Measurements from ENCODE around the gene PHOSPHO1.
"Not testable (repeated sequence)": the region's sequence is repeated elsewhere in the genome, so short reads cannot be mapped to it uniquely, and the experiment has no call there.

PHOSPHO1 gene, protein sequence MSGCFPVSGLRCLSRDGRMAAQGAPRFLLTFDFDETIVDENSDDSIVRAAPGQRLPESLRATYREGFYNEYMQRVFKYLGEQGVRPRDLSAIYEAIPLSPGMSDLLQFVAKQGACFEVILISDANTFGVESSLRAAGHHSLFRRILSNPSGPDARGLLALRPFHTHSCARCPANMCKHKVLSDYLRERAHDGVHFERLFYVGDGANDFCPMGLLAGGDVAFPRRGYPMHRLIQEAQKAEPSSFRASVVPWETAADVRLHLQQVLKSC

GRCh38 chr17:49230636-49231562 lies at the start of gene PHOSPHO1:
PHOSPHO1 (minus strand) TSS chr17:49230787; CDS start chr17:49226691, 4,096 bp downstream.
- DNase-seq (ENCODE audit: low read depth): peak; percentile 76

DNA sequence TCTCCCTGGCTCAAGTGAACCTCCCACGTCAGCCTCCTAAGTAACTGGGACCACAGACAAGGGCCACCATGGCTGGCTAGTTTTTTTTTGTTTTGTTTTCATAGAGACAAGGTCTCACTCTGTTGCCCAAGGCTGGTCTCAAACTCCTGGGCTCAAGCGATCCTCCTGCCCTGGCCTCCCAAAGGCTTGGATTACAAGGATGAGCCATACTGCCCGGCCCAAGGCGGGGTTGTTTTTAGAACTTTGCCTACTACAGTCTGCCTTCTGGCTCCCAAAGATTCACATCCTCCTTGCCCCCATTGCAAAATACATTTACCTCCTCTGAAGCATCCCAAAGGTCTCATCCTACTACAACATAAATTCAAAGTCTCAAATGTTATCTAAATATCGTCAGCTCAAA lies 49.5 kb upstream of the PHOSPHO1 start:
- DNase-seq (ENCODE audit: low read depth): no peak

DNA sequence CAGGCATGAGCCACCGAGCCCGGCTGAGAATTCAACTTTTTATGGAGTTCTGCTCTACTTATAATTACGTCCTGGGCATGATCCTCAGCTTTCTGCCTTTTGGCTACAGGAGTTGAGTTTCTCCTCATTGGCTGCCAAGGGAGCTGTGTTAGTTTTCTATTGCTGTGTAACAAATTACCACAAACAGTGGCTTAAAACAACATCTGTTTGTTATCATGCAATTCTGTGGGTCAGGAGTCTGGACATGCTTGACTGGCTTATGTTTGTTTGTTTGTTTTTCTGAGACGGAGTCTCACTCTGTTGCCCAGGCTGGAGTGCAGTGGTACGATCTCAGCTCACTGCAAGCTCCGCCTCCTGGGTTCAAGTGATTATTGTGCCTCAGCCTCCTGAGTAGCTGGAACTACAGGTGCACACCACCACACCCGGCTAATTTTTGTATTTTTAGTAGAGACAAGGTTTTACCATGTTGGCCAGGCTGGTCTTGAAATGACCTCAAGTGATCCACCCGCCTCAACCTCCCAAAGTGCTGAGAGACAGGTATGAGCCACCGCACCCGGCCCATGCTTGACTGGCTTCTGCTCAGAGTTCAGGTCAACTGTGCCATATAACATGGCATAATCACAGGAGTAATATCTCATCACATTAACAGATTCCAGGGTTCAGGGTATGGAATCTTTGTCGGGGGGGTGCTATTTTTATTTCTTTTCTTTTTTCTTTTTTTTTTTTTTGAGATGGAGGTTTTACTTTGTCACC lies 48.9 kb upstream of the PHOSPHO1 start:
- DNase-seq (ENCODE audit: low read depth): not testable (repeated sequence)

- no peak for DNase-seq (ENCODE audit: low read depth)
These were observed 47.5 kb upstream of the PHOSPHO1 start for GRCh38 chr17:49278076-49278475.

DNA sequence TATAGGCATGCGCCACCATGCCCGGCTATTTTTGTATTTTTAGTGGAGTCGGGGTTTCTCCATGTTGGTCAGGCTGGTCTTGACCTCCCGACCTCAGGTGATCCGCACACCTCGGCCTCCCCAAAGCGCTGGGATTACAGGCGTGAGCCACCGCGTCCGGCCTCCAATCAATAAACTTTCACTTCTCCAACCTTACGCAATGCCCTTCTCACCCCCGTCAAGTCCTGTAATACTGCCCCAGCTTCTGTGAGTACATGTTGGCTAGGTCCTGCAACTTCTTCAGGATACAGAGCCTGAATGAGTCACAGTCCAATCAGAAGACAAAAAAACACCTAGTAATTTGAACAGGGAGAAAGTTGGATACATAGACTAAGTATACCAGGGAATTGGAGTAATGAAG lies 47.1 kb upstream of the PHOSPHO1 start:
- DNase-seq (ENCODE audit: low read depth): no peak

DNA sequence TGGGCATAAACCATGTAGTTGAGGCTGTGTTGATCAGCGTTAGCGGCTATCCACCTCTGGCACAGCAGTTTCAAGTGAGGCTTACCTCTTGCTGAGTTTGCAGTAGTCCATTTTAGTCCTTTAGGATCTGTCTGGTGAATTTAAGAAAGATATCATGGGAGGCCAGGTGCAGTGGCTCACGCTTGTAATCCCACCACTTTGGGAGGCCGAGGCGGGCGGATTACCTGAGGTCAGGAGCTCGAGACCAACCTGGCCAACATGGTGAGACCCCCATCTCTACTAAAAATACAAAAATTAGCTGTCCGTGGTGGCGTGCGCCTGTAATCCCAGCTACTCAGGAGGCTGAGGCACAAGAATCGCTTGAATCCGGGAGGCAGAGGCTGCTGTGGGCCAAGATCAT lies 45.4 kb upstream of the PHOSPHO1 start:
- DNase-seq (ENCODE audit: low read depth): not testable (repeated sequence)

DNA sequence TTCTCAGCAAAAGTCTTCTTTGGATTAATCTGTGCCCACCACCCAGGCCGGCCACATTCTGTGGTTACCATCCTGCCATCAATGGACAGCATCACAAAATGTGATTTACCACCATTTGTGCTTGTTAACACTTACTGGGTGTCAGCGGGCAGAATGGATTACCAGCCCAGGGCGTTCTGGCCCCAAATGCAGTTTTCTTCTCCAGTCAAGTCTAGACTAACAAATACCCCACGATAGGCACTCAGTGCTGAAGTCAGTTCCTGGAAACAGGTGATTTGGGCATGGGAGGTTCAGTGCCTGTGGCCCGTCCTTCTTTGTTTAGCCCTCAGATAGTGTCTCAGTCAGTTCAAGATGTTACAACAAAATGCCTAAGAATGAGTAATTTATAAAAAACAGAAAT lies 38.8 kb upstream of the PHOSPHO1 start:
- no peak for DNase-seq (ENCODE audit: low read depth)

DNA sequence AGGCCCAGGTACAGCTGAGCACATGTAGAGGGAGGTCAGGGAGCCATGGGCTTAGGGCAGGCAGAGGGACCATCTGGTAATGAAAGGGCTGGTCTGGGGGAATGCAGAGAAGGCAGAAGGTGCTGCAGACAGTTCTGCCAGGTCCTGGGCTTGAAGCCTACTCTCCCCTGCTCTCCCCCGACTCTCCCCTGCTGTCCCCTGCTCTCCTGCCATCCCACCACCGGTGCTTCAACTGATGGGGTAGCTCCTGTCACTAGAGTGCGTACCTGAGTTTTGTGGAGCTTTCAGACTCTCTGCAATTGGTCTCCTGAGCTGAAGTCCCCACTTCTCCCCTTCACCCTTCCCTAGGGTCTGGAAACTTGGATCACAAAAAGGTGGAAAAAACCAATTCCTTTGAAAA lies 37.3 kb upstream of the PHOSPHO1 start:
- DNase-seq (ENCODE audit: low read depth): no peak

- no peak for DNase-seq (ENCODE audit: low read depth)
These were observed 35.6 kb upstream of the PHOSPHO1 start for GRCh38 chr17:49266233-49266632.

GRCh38 chr17:49261540-49261939 lies 31.0 kb upstream of the PHOSPHO1 start:
- DNase-seq (ENCODE audit: low read depth): not testable (repeated sequence)

DNA sequence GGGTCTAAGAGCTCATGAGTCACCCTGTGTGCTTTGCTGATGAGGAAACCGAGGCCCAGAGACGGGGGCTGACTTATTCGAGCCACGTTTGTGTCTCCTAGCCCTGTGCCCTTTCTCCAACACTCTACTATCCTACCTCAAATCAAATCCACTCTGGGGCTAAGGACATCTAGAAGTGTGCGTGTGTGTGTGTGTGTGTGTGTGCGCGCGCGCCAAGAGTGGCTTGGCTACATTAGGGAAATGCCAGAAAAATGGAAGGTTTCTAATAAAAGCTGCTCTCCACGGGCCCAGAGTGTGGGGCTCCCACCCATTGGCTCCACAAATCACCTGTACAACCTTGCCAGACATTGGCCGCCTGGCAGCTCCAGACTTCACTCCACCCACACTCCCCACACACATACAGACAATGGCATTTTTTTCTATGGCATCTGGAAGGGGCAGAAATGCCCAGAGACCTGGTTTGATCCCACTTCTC lies 30.3 kb upstream of the PHOSPHO1 start:
- no peak for DNase-seq (ENCODE audit: low read depth)

DNA sequence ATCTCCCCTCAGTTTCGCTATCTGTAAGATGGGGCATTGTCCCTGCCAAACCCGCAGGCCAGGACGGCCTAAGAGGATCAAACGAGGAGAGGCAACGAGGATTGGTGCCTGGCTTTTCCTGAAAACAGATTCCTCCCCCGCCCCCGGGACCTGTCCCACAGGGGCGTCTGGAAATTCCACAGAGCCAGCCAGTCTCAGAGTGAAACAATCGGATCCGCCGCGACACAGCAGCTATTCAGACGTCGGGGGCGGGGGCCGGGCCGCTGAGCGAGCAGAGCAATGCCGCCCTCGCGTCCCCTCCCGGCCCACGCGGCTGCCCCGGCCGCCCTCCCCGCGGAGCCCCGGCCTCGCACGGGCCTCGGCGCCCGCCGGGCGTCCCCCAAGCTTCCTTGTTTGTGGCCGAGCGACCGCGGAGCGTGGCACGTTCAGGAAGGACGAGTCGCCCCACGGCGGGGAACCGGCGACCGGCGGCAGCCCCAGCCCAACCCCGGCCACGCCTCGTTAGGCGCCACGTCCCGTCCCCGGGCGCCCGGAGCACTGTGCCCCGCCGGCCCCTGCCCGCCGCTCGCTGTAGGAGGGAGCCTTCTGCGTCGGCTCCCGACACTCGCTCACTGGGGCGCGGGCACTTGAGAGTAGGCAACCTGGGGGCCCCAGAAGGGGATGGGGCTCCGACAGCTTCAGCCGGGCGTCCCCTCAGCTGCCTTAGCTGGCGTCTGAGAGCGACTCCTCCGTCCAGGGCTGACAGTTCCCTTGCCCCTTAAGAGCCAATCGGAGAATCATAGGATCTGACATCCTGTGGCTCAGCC lies 29.6 kb upstream of the PHOSPHO1 start:
- DNase-seq (ENCODE audit: low read depth): peak; percentile 21

DNA sequence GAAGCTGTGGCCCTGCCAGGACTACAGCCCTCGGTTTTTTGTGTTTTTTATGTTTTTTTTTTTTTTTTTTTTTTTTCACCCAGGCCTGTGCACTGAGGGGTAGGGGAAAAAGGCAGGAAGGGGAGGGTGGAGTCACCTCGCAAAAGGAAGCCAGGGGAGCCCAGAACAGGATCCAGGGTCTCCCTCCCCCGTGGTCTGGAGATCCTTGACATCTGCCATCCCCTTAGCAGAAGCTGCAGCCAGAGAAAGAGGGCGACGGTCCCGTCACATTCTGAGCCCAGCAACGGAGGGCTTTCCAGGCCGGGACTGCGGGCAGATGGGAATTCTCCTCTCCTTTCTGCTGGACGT lies 29.1 kb upstream of the PHOSPHO1 start:
- no peak for DNase-seq (ENCODE audit: low read depth)

DNA sequence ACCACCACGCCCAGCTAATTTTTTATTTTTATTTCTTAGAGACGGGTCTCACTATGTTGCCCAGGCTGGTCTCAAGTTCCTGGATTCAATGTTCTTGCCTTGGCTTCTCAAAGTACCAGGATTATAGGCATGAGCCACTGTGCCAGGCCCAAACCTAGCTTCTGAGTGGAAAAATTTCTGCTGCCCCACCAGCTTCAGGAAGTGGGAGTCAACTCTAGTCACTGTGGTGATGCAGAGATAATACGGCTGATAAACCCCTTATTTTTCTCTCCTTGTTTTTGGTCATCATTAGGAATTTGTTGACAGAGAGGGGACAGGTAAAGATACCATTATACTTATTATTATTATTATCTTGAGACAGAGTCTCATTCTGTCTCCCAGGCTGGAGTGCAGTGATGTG lies 27.8 kb upstream of the PHOSPHO1 start:
- no peak for DNase-seq (ENCODE audit: low read depth)

DNA sequence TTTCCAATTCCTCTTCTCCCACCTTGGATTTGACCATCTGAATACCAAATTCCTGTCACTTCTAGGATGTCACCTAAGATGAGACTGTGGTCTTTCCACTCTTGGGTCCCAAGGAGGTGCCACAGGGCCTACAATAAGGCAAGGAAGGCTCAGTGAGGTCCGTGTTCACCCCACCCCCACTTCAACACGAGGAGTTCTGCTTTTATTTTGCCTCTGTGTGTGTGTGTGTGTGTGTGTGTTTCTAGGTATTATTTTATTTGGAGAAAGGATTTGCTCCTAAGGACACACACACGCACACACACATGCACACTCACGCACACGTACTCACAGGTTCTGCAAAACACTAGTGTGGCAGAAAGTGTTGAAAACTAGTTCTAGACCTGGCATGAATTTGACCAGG lies 24.5 kb upstream of the PHOSPHO1 start:
- DNase-seq (ENCODE audit: low read depth): no peak

GRCh38 chr17:49254066-49254465 lies 23.5 kb upstream of the PHOSPHO1 start:
- no peak for DNase-seq (ENCODE audit: low read depth)

DNA sequence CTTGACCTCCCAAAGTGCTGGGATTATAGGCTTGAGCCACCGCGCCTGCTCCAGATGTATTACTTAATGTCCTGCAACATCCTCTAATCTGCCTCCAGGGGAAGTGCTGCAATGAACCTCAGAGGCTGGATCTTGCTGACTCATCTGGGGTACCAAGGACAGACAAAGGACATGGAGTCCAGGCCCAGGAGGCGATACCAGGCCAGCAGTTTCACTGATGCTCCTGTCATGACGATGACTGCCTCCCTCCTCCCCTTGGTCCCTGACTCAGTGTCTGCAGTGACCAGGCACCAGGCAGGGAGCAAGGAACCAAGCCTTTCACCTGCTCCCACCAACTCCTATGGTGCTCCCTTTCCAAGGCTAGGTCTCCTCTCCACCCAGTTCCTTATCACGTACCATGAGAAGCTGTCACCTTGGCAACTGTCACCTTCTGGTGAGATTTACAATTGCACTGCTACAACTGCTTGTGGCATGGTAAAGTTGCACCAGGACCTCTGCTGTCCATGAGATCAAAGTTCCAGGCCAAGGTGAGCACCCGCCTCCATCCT lies 21.6 kb upstream of the PHOSPHO1 start:
- no peak for DNase-seq (ENCODE audit: low read depth)

GRCh38 chr17:49249890-49250522 lies 19.4 kb upstream of the PHOSPHO1 start:
- no peak for DNase-seq (ENCODE audit: low read depth)

DNA sequence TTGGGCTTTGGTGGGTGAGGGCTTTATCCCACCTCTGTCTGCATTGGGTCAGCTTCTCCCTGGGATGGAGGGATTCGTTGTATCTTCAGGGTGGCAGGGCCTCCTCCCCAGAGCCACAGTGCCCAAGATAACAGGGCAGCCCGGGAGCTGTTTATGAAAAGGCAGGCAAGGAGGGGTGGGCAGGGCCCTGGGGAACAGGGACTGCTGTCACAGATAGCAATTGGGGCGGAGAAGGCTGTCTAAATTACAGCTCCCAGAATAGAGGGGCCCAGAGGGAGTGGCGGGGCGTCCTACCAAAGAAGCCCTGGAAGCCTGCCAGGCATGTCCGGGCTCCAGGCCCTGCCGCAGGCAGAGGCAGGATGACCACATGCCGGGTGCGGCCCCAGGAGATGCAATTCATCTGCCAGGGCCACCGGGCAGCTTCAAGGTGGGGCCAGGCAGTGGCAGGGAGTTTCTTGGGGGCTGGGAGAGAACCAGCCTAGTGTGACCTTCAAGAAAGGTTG lies 18.8 kb upstream of the PHOSPHO1 start:
- DNase-seq (ENCODE audit: low read depth): no peak

DNA sequence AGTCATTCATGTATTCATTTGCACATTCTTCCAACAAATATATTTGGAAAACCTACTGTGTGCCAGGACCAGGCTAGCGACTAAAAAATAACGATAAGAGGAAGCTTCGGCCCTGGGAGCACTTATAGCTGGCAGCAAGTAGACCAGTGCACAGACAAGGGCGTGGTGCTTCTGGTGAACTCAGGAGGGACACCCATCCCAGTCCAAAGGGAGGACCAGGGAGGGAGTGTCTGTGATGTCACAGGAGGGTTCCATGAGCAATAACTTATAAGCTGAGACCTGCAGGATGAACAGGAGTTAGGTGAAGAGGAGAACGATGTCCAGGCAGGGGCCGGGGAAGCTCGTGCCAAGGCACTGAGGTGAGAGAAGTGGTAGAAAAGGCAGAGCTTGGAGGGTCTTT lies 17.4 kb upstream of the PHOSPHO1 start:
- no peak for DNase-seq (ENCODE audit: low read depth)

DNA sequence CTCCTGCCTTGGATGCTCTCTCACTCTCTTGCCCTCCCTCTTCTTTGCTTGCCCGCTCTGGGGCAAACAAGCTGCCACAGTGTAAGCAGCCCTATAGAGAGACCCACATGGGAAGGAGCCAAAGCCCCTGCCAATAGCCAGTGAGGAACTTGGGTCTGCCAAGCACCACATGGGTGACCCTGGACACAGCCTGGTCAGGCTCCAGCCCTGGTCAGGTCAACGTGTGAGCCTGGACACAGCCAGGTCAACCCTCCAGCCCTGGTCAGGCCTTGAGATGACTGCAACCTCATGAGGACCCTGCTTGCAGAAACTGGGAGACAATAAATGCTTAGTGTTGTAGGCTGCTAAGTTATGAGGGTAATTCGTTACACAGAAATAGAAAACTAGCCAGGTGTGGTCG lies 14.3 kb upstream of the PHOSPHO1 start:
- DNase-seq (ENCODE audit: low read depth): no peak
